HG03378 (cell line): ENCODE data around the gene ITPR1.

Experiments
- ATAC-seq: cut with Tn5 transposase; IDR thresholded peaks from one replicate; pipeline ENCODE4 v1.9.1; 2021; ENCODE audit warnings: mild to moderate bottlenecking, moderate library complexity; ENCODE audit not compliant: unreplicated experiment

ITPR1 gene

GRCh38 chr3:4768021-4768420 lies 274.9 kb downstream of the ITPR1 start:
- ATAC-seq, result no peak

DNA sequence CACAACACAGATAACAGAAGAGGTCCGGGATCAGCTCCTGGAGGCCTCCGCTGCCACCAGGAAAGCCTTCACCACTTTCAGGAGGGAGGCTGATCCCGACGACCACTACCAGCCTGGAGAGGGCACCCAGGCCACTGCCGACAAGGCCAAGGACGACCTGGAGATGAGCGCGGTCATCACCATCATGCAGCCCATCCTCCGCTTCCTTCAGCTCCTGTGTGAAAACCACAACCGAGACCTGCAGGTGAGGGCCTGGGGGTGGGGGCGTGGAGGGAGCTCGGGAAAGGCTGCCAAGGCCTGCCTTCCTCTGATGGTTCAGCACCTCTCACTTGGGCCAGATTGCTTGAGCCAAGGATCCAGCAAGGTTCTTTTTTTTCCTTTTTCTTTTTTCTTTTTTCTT lies 275.4 kb downstream of the ITPR1 start:
- ATAC-seq, result no peak

GRCh38 chr3:4770561-4770960 lies 277.4 kb downstream of the ITPR1 start:
- no peak for ATAC-seq

GRCh38 chr3:4771243-4771642 lies 278.1 kb downstream of the ITPR1 start:
- no peak for ATAC-seq

GRCh38 chr3:4772171-4772804 lies 279.1 kb downstream of the ITPR1 start:
- ATAC-seq, result no peak

- ATAC-seq, result no peak
Measured at GRCh38 chr3:4772858-4773257, 279.7 kb downstream of the ITPR1 start.

- ATAC-seq, result no peak
Measured at GRCh38 chr3:4773583-4773982, 280.4 kb downstream of the ITPR1 start.

GRCh38 chr3:4774531-4774930 lies 281.4 kb downstream of the ITPR1 start:
- no peak for ATAC-seq

DNA sequence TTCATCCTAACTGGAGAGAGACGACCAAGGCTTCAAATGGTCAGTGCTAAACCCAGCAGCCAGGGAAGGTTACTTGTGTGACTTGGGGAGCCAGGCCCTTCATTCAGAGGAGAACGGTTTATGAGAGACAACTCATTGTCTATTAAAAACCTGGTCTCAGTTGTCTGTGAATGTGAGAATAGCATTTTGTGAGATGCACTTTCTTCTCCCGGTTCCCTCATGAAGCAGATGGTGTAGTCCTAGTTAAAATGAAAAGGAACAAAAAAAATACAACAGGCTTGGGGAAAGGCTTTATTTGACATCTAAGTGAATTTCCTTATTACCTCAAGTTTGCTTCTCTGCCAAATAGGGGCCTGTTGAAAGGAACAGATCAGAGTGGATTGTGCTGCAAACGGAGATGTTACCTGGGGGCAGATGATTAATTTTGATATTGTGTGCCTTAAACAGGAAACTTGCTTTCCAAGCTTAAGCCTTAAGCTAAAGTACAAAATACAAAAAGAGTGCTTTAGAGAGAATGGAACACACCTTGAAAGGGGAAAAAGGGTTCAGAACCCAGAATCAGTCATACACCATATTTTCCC lies 283.3 kb downstream of the ITPR1 start:
- peak; percentile 27 for ATAC-seq

DNA sequence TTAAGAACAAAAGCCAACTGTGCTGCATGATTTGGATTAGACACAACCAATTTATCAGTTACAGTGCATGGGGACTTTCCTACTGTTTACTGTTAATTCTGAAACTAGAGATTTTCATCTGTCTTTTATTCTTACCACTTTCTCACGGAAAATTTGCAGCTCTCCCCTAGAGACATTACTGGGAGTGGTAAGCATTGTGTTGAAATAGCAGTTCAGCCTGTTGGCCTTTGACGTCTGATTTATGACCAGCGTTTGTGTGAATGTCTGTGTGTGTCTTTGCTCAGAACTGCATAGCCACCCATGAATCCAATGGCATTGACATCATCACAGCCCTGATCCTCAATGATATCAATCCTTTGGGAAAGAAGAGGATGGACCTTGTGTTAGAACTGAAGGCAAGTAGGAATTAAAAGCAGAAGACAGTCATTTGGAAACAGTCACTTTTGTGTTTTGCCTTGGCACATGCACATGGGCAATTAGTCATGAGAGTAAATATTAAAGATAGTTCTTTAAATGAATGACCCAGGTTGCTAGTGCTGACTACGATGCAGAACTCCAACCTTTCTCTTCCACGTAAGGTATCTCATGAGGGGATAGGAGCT lies 283.9 kb downstream of the ITPR1 start:
- ATAC-seq, result peak; percentile 93

DNA sequence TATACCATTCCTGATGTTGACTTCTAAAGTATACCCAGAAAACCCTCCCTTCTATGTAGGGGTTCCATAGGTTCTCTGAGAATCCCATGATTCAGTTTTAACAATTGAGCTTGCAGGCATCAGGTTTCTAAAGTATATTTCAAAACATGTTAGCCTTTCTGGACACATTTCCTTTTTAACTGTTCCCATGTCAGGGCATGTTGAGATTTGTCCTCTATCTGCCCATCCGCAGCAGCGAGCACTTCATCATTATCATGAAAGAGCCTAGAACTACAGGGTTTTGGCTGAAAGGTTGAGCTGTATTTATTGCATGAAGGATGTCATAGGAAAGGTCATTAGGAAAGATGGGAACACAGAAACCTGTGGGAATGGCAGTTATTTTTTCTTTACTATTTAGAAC lies 285.0 kb downstream of the ITPR1 start:
- no peak for ATAC-seq

GRCh38 chr3:4778740-4779139 lies 285.6 kb downstream of the ITPR1 start:
- no peak for ATAC-seq

GRCh38 chr3:4780545-4780957 lies 287.4 kb downstream of the ITPR1 start:
- no peak for ATAC-seq

- ATAC-seq, result no peak
Measured at GRCh38 chr3:4782095-4782494, 288.9 kb downstream of the ITPR1 start.

DNA sequence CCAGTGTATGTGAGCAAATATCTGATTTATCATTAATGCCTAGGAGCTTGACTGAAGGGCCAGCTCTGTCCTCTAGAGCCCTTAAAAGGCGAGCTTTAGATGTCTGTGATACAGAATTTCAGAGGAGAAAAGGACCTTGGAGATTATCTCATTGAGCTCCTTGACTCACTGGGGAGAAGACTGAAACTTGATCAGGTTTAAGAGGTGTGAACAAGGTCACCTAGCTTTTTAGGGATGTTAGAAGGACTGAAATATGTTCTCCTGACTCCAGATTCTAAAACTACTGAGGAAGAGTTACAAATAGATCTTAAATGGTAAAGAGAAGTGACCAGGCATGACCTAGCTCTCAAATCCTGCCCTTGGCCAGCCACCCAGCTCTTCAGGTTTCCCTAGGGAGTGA lies 292.4 kb downstream of the ITPR1 start:
- ATAC-seq, result no peak

DNA sequence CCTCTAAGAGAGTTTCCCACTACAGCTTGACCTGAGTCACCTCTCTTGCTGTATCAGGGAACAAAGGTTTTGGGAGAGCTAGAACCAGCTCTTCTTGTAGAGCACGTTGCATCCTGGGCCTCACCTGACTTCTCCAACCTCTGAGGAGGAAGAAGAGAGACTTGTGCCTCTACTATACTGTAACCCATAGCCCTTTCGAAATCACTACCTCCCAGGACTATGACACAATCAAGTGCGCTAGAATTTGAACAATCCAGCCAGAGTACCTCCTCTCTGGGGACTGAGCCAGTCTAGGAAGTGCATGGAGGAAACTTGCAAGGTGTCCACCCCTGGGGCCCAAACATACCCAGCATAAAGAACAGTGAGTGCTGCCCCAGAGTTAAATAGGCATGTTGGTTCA lies 293.3 kb downstream of the ITPR1 start:
- ATAC-seq, result no peak

DNA sequence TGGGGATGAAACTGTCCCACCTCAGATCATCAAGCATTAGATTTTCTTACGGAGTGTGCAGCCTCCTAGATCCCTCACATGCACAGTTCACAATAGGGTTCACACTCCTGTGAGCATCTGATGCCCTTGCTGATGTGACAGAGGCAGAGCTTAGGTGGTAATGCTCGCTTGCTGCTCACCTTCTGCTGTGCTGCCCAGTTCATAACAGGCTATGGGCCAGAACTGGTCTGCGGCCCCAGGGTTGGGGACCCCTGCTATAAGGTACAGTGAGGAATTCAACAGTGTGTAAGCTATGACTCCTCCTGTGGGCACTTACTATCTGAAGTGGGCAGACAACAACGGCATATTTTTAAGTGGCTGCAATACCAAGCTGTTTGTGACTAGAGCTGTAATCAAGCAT lies 298.2 kb downstream of the ITPR1 start:
- no peak for ATAC-seq

DNA sequence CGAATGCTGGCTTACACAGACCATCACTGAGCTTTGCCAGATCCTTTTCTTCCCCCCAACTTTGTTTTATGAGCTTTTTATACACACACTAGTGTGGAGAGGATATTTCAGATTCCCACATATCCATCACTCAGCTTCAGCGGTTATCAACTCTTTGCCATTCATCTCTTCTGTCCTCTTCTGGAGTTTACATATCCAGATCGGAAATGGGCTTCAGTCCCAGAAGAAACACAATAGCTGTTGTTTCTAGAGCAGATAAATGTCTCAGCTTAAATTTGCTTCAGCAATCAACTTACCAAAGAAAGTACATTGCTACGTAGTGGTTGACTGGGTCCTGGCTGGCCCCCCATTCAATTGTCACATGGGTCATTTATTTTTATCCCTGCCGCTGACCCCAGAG lies 300.2 kb downstream of the ITPR1 start:
- ATAC-seq, result no peak

DNA sequence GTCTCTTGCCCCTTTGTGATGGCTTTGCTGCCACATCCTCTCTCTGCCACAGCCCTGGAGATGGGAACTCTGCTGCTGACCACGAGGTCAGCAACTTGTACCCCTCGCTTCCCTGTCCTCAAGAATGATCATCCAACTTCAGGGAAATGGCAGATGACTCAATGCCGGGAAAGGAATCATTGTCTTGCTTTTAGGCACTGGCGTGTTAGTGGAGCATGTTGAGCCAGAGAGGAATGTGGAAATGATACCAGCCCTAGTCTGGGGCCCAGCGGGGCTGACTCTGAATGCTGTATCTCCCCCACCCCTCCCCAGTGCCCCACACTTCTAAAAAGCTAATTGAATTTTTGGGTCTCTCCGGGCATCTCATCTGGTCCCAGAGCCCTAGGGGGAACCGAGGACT lies 301.2 kb downstream of the ITPR1 start:
- ATAC-seq, result no peak

DNA sequence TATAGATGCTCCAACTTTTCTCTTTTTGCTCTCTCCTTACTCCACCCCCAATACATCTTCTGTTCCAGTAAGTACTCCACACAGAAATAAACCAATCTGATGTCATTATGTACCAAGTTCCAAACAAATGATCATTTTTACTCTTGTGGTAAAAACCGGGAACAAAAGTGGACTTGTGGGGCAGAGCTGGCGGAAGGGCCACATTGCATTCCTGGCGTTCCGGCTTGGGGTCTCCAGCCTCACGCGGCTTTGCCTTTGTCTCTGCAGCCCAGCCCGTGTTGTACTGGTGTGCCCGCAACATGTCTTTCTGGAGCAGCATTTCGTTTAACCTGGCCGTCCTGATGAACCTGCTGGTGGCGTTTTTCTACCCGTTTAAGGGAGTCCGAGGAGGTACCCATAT lies 301.6 kb downstream of the ITPR1 start:
- no peak for ATAC-seq

GRCh38 chr3:4795905-4796304 lies 302.8 kb downstream of the ITPR1 start:
- ATAC-seq, result no peak

- ATAC-seq, result no peak
Measured at GRCh38 chr3:4797201-4797705, 304.1 kb downstream of the ITPR1 start.
